Measurements from ENCODE around the gene SLC28A2.
A peak's percentile ranks its signal among the peaks of the same experiment; 100 is the strongest.
"Not testable (repeated sequence)": the region's sequence is repeated elsewhere in the genome, so short reads cannot be mapped to it uniquely, and the experiment has no call there.

Gene SLC28A2

GRCh38 chr15:45262906-45263461 lies 10.9 kb downstream of the SLC28A2 start:
- no peak for DNase-seq

DNA sequence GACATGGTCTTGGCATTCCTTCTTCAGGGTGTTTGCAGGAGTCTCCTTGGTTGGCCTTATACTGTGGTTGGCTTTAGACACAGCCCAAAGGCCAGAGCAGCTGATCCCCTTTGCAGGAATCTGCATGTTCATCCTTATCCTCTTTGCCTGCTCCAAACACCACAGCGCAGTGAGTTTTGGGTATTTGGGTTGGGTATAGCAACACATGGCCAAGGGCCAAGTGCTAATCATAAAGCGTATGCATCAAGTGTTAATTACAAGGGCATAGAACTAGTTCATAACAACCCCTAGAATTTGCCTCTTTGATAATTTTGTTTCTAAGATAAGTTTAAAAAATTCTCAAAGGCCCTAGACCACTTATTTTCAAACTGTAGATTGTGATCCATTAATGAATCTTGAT lies 11.8 kb downstream of the SLC28A2 start:
- DNase-seq = no peak

DNA sequence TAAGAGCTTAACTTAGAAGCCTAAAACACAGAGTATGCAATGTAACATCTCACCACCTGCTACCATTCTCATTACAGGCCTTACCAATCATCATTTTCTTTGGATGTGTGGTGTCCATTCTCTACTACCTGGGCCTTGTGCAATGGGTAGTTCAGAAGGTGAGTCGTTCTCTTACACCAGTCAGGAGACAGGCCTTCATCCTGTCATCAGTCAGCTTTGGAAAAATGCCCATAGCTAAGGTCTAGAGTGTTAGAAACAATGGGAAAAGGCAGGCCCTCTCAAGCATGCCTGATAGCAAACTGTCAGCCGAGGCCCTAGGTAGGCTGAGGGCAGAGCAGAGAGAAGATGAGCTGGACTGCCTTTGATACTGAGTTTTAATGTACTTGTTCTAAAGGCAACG lies 13.5 kb downstream of the SLC28A2 start:
- DNase-seq = no peak

DNA sequence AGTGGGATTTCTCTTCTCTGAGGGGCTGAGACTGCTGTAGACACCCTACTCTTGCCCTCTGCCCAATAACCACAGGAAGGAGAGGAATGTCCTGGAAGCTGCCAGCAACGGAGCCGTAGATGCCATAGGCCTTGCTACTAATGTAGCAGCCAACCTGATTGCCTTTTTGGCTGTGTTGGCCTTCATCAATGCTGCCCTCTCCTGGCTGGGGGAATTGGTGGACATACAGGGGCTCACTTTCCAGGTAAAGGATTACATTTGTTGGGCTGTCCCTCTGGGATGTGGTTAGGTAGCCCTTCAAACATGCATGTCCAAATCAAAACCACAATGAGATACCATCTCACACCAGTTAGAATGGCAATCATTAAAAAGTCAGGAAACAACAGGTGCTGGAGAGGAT lies 16.1 kb downstream of the SLC28A2 start:
- DNase-seq = no peak

GRCh38 chr15:45274636-45275380 lies 22.8 kb downstream of the SLC28A2 start:
- no peak for DNase-seq

GRCh38 chr15:45276831-45277230 lies 24.8 kb downstream of the SLC28A2 start:
- DNase-seq = peak; percentile 4 to 11

DNA sequence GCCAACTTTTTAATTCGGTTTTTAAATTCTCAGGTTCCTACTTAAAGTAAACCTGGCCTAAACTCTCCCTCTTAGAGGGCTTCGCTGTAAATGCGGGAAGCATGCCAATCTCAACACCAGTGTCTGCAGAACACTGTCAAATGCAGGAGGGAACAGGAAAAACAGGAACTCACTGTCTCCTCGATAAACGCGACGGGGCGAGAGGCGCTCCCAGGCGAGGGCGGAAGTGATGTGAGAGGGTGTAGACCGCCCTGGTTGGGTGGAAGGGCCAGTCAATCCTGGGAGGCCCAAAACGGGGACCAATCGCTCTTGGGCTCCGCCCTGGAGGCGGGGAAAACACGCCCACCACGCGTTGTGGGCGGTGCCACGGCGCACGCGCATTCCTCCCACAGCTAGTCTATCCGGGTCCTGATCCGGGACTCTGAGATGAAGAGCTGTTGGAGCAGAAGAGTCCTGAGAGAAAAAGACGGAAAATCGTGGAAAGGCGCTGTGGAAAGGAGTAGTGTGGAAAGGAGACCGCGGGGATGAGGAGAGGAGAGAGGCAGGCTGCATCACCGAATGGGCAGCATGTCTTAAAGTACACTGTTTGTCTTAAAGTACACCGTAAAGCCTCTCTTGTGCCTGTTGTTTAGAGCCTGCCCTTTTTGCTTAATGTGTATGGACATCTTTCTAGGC lies 27.1 kb downstream of the SLC28A2 start:
- peak; percentile 98 to 99 for DNase-seq

- DNase-seq = no peak
These were observed 33.4 kb downstream of the SLC28A2 start for GRCh38 chr15:45285413-45285812.

DNA sequence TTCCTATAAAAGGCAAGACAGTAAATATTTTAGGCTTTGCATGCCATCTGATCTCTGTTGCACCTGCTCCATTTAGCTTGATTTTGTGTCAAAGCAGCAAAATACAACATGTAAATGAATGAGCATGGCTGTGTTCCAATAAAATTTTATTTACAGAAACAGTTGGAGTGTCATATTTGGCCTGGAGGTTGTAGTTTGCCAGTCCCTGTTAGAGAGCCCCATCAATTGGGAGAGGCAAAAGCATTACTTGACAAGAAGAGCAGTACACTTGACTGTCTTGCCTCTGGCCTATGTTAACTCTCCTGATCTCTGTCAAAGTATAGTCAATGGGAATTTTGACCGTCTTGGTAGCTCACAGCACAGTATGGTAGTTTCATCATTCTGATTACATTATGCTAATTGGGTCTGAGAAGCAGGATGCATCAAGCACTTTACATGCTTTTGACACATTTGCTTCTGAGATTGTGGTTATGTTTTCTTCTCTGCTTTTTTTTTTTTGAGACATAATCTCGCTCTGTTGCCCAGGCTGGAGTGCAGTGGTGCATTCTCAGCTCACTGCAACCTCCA lies 35.4 kb downstream of the SLC28A2 start:
- no peak for DNase-seq

GRCh38 chr15:45288947-45289346 lies 36.9 kb downstream of the SLC28A2 start:
- no peak for DNase-seq

DNA sequence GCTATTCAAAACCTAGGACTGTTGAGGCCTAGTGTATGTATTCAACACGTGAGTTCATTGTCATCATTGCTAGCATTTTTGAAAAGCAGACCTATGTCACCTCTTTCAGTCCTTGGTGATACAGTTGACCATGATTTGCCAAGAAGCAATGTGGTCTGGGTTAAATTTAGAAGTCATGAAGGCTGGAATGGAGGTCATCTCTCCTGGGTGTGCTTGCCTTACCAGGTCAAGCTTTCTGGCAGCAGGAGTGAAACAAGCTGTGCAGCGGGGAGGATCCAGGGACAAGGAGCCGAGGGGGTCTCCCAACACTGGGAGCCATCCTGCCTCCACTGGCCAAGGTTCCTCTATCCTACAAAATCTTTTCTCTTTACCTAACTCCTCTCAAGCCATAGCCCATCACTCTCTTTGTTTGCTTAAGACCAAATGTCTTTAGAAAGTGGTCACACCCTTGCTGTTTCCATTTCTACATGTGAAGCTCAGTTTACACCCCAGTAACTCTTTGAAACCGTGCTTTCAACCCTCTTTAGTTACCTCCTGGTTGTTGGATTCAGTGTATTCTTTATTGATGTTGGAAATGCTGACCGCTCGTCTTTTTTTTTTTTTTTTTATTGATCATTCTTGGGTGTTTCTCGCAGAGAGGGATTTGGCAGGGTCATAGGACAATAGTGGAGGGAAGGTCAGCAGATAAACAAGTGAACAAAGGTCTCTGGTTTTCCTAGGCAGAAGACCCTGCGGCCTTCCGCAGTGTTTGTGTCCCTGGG lies 40.0 kb downstream of the SLC28A2 start:
- DNase-seq = no peak

- not testable (repeated sequence) for DNase-seq
These were observed 41.3 kb downstream of the SLC28A2 start for GRCh38 chr15:45293326-45293725.

- not testable (repeated sequence) for DNase-seq
These were observed 46.9 kb downstream of the SLC28A2 start for GRCh38 chr15:45298964-45299378.

DNA sequence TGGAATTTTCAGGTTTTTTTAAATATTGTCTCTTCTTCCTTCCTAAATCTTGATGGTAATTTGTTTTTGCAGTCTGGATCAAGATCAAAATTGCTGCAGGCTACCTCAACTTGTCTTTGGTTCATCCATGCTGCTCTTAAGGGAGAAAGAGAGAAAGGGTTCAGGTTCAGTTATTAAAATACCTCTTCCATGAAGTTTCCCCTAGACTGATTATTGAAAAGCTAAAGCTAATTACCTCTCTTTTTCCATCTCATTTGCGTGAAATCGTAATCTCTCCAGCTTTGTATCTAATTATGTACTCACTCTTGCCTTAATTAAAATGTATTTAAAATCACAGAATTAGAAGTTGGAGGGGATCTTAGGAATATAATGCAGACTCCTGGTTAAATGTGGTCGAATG lies 52.7 kb downstream of the SLC28A2 start:
- DNase-seq = no peak

DNA sequence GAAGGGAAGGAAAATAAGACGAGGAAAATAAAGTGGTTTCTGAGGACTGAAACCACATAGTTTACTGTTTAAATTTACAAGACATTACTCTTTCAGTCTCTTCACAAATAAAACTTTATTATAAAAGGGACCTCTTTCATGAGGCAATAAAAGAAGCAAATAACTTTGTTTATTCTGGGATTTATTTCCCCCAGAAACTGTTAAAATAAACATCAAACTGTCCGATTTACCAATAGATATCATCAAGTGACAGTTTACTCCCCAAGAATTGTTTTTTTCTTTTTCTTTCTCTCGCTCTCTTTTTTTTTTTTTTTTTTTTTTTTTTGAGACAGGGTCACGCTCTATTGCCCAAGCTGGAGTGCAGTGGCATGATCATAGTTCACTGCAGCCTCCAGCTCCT lies 54.1 kb downstream of the SLC28A2 start:
- no peak for DNase-seq

GRCh38 chr15:45307230-45307924 lies 55.3 kb downstream of the SLC28A2 start:
- peak; percentile 22 to 35 for DNase-seq

DNA sequence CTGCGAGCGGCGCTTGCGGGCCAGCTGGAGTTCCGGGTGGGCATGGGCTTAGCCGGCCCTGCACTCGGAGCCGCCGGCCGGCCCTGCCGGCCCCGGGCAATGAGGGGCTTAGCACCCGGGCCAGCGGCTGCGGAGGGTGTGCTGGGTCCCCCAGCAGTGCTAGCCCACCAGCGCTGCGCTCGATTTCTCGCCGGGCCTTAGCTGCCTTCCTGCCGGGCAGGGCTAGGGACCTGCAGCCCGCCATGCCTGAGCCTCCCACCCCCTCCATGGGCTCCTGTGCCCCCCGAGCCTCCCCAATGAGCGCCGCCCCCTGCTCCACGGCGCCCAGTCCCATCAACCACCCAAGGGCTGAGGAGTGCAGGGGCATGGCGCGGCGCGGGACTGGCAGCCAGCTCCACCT lies 62.1 kb downstream of the SLC28A2 start:
- DNase-seq = not testable (repeated sequence)

GRCh38 chr15:45314960-45315359 lies 62.9 kb downstream of the SLC28A2 start:
- peak; percentile 31 to 40 for DNase-seq

- DNase-seq = no peak
These were observed 67.6 kb downstream of the SLC28A2 start for GRCh38 chr15:45319472-45320214.

DNA sequence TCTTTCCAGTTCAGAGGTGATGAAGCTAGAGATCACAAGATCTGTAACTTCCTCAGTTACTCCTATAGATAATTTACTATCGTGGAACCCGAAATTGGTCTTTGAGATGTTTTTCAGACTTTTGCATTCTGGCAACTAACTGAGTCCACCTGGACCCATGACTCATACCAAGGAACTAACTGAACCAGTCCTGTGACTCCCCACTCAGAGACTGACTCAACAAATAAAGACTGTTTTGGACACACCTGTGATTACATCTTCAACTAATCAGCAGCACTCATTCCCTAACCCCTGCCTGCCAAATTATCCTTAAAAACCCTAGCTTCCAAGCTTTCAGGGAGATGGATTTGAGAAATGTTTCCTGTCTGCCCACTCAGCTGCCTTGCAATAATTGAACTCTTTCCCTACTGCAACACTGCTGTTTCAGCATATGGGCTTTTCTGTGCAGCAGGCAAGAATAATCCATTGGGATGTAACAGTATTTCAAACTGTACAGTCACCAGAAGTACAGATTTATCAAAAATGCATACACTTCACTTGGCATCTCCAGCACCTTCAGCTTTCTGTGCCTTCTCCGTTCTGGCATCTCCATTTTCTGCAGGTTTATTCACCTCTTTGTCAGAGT lies 68.7 kb downstream of the SLC28A2 start:
- no peak for DNase-seq

DNA sequence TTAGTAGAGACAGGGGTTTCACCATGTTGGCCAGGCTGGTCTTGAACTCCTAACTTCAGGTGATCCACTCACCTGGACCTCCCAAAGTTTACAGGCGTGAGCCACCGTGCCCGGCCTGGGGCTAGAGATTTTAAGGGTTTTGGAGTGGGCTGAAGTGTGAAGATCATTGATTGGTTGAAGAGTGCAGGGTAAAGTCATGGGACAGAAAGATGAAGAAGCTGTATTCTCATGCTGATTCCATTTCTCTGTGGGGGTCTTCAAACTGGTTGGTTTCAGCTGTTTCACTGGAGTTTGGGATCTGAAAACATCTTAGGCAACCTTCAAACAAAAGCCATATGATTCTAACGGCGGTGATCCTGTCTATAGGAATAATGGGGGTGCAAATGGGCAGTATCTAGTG lies 74.2 kb downstream of the SLC28A2 start:
- no peak for DNase-seq
